ENCODE data around the gene CSF1. TPM values are rescaled to one million over a fixed set of nuclear protein-coding genes. Genes with fewer than 3 reads are reported as not detected.

Gene CSF1
- total and polyA plus RNA-seq, 2 experiments from 2014 or later = 1.4 to 3.5 TPM

DNA sequence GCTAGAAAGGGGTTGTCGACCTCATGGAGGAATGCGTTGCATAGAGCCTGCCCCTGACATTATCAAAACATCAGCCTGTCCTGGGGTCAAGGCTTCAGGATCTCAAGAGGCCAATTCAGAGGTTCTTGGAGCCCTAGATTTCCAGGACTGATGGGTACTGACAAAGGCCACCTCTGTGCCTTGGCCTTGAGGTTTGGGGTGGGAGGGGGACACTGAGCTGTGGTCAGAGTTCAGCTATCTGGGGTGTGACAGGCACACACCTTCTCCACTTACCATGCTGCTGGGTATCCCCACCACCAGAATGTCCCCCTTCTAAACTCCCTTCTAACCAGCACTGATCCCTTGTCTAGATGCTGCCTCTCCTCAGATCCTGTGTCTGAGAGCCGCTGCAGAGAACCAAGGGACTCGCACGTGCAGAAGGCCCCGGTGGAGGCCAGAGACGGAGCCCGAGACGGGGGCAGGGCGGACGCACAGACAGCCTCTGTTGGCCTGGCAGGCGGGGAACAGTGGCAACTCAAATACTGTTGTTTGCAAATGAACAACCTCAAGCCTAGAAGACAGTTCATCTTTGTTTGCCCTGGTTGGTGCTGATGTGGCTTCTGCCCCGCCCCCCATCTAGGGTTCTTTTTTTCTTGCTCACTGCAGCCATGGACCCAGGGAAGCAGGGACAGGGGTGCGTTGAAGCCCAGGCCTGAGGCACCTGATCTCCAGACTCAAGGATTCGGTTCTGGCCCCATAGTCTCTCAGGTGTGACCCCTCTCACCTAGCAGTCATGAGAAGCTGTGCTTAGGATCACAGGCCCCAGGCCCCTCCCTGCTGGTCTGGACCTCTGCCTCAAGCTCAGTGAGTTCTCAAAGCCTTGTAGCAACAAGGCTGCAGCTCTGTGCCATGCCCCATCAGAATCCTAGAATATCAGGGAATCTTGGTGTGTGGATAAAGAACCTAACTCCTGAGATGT is 28.1 kb upstream of the CSF1 start:
- Mint-ChIP-seq H3K36me3 (ENCODE audit: low read depth) (no peaks in the 10 kb centered on the region), H3K9me3 (no peaks in the 10 kb centered on the region), H3K27ac (no peak overlapping the region), H3K4me3 (no peak overlapping the region), H3K4me1 (peaks cover 38% of the 10 kb centered on the region), H3K27me3 (ENCODE audit: insufficient read depth, low read depth, poor library complexity) (peaks cover 7% of the 10 kb centered on the region)
- Histone ChIP-seq H3K27me3 (ENCODE audit: insufficient read depth) (no peaks in the 10 kb centered on the region), H3K9me2 (ENCODE audit: insufficient read depth) (no peaks in the 10 kb centered on the region), H3K27ac (ENCODE audit: low read depth) (no peak overlapping the region), H3K4me2 (no peak overlapping the region), H3K79me2 (replicated peaks; ENCODE audit: insufficient read depth) (no peaks in the 10 kb centered on the region), H3K36me3 (ENCODE audit: insufficient read depth) (no peaks in the 10 kb centered on the region), H3K4me3 (no peak overlapping the region), H3F3A (replicated peaks; ENCODE audit: low read depth) (no peaks in the 10 kb centered on the region), H4K20me1 (replicated peaks; ENCODE audit: insufficient read depth) (no peaks in the 10 kb centered on the region), H3K4me1 (ENCODE audit: insufficient read depth) (no peaks in the 10 kb centered on the region; the same call in none of the 2 replicates), H2AFZ (no peak overlapping the region)
- DNase-seq (ENCODE audit: low spot score) = no peak
- no peak for ATAC-seq
- TF ChIP-seq, protein P1, sequence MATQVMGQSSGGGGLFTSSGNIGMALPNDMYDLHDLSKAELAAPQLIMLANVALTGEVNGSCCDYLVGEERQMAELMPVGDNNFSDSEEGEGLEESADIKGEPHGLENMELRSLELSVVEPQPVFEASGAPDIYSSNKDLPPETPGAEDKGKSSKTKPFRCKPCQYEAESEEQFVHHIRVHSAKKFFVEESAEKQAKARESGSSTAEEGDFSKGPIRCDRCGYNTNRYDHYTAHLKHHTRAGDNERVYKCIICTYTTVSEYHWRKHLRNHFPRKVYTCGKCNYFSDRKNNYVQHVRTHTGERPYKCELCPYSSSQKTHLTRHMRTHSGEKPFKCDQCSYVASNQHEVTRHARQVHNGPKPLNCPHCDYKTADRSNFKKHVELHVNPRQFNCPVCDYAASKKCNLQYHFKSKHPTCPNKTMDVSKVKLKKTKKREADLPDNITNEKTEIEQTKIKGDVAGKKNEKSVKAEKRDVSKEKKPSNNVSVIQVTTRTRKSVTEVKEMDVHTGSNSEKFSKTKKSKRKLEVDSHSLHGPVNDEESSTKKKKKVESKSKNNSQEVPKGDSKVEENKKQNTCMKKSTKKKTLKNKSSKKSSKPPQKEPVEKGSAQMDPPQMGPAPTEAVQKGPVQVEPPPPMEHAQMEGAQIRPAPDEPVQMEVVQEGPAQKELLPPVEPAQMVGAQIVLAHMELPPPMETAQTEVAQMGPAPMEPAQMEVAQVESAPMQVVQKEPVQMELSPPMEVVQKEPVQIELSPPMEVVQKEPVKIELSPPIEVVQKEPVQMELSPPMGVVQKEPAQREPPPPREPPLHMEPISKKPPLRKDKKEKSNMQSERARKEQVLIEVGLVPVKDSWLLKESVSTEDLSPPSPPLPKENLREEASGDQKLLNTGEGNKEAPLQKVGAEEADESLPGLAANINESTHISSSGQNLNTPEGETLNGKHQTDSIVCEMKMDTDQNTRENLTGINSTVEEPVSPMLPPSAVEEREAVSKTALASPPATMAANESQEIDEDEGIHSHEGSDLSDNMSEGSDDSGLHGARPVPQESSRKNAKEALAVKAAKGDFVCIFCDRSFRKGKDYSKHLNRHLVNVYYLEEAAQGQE (IDR thresholded peaks at IDR 0.05; ENCODE audit: unreplicated experiment) = no peak
- TF ChIP-seq CREB1 (CRISPR knock-in tag; IDR thresholded peaks at IDR 0.05; ENCODE audit: low read depth) = no peak
- TF ChIP-seq, protein P2, sequence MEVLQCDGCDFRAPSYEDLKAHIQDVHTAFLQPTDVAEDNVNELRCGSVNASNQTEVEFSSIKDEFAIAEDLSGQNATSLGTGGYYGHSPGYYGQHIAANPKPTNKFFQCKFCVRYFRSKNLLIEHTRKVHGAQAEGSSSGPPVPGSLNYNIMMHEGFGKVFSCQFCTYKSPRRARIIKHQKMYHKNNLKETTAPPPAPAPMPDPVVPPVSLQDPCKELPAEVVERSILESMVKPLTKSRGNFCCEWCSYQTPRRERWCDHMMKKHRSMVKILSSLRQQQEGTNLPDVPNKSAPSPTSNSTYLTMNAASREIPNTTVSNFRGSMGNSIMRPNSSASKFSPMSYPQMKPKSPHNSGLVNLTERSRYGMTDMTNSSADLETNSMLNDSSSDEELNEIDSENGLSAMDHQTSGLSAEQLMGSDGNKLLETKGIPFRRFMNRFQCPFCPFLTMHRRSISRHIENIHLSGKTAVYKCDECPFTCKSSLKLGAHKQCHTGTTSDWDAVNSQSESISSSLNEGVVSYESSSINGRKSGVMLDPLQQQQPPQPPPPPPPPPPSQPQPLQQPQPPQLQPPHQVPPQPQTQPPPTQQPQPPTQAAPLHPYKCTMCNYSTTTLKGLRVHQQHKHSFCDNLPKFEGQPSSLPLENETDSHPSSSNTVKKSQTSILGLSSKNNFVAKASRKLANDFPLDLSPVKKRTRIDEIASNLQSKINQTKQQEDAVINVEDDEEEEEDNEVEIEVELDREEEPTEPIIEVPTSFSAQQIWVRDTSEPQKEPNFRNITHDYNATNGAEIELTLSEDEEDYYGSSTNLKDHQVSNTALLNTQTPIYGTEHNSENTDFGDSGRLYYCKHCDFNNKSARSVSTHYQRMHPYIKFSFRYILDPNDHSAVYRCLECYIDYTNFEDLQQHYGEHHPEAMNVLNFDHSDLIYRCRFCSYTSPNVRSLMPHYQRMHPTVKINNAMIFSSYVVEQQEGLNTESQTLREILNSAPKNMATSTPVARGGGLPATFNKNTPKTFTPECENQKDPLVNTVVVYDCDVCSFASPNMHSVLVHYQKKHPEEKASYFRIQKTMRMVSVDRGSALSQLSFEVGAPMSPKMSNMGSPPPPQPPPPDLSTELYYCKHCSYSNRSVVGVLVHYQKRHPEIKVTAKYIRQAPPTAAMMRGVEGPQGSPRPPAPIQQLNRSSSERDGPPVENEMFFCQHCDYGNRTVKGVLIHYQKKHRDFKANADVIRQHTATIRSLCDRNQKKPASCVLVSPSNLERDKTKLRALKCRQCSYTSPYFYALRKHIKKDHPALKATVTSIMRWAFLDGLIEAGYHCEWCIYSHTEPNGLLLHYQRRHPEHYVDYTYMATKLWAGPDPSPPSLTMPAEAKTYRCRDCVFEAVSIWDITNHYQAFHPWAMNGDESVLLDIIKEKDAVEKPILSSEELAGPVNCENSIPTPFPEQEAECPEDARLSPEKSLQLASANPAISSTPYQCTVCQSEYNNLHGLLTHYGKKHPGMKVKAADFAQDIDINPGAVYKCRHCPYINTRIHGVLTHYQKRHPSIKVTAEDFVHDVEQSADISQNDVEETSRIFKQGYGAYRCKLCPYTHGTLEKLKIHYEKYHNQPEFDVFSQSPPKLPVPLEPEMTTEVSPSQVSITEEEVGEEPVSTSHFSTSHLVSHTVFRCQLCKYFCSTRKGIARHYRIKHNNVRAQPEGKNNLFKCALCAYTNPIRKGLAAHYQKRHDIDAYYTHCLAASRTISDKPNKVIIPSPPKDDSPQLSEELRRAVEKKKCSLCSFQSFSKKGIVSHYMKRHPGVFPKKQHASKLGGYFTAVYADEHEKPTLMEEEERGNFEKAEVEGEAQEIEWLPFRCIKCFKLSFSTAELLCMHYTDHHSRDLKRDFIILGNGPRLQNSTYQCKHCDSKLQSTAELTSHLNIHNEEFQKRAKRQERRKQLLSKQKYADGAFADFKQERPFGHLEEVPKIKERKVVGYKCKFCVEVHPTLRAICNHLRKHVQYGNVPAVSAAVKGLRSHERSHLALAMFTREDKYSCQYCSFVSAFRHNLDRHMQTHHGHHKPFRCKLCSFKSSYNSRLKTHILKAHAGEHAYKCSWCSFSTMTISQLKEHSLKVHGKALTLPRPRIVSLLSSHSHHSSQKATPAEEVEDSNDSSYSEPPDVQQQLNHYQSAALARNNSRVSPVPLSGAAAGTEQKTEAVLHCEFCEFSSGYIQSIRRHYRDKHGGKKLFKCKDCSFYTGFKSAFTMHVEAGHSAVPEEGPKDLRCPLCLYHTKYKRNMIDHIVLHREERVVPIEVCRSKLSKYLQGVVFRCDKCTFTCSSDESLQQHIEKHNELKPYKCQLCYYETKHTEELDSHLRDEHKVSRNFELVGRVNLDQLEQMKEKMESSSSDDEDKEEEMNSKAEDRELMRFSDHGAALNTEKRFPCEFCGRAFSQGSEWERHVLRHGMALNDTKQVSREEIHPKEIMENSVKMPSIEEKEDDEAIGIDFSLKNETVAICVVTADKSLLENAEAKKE (CRISPR knock-in tag; IDR thresholded peaks at IDR 0.05) = no peak

All from GM23338 (cell line).